Measurements from ENCODE around the gene KLC1.

- TF ChIP-seq CTCF (IDR thresholded peaks at IDR 0.05; ENCODE audit: low read depth, low read length, poor library complexity, severe bottlenecking) (no peak), EZH2phosphoT487 (IDR thresholded peaks at IDR 0.05; ENCODE audit: borderline replicate concordance, low read length) (no peak)
Measured at GRCh38 chr14:103625356-103626095, 3.5 kb upstream of the KLC1 start.

Measured in DOHH2 (cell line).